Esophagus muscularis mucosa (tissue), 3 donors: Measurements from ENCODE around the gene DNLZ.
"Not testable (repeated sequence)": the region's sequence is repeated elsewhere in the genome, so short reads cannot be mapped to it uniquely, and the experiment has no call there.

Experiments used
- CTCF ChIP-seq, 3 experiments: fragments of 200-600 bp in 2 of 3; fragments of 450-650 bp in 1 of 3; sonication (generic) in 2 of 3; IDR thresholded peaks; one replicate each; pipeline ENCODE4 v1.5.1; 2017 to 2019; ENCODE audit warnings: antibody characterized with exemption in 3 of 3, mild to moderate bottlenecking in 2 of 3, moderate library complexity in 1 of 3
- POLR2A ChIP-seq: fragments of 450-650 bp; IDR thresholded peaks from one replicate; pipeline ENCODE4 v1.6.1; 2017; ENCODE audit warnings: antibody characterized with exemption, moderate library complexity, mild to moderate bottlenecking, low read depth
- POLR2AphosphoS5 ChIP-seq, 2 donors: sonication (generic); formaldehyde crosslinking; IDR thresholded peaks; one replicate each; pipeline ENCODE4 v1.6.1; 2017; ENCODE audit warnings: antibody characterized with exemption in 2 of 2

GRCh38 chr9:136407061-136407460, 43.5 kb upstream of the DNLZ start:
- not testable (repeated sequence) for TF ChIP-seq POLR2AphosphoS5 (IDR thresholded peaks at IDR 0.05); POLR2A; CTCF (IDR thresholded peaks at IDR 0.05)
